Renal cortical epithelial cell (primary cell): ENCODE data around the gene DGKH. TPM values are rescaled to one million over a fixed set of nuclear protein-coding genes. Genes with fewer than 3 reads are reported as not detected.
"Not testable (repeated sequence)": the region's sequence is repeated elsewhere in the genome, so short reads cannot be mapped to it uniquely, and the experiment has no call there.

ENCODE experiments used
- DNase-seq: peaks from one replicate; pipeline ENCODE4 v3.0.0-alpha.2; 2011; ENCODE audit warnings: low read depth
- total RNA-seq: library from RNA; depleted of rRNA; stranded (reverse); fragments of >200 nt; gene quantifications from 2 replicates; pipeline ENCODE4 v1.2.3, GENCODE V29; 2014

The DGKH gene
- total RNA-seq, 1 donor from 2014 or later = 65.0 TPM

- peak; percentile 42 for DNase-seq
These were observed 116.2 kb downstream of the DGKH start for GRCh38 chr13:42164557-42165125.

- no peak for DNase-seq
These were observed 120.0 kb downstream of the DGKH start for GRCh38 chr13:42168496-42168895.

- no peak for DNase-seq
These were observed 121.6 kb downstream of the DGKH start for GRCh38 chr13:42170029-42170428.

GRCh38 chr13:42173789-42174343 is 125.4 kb downstream of the DGKH start:
- DNase-seq = no peak

- DNase-seq = peak; percentile 13
These were observed 126.1 kb downstream of the DGKH start for GRCh38 chr13:42174344-42175162.

- DNase-seq = no peak
These were observed 127.8 kb downstream of the DGKH start for GRCh38 chr13:42176294-42176693.

- no peak for DNase-seq
These were observed 128.7 kb downstream of the DGKH start for GRCh38 chr13:42177189-42177588.

GRCh38 chr13:42181381-42181953 is 133.0 kb downstream of the DGKH start:
- no peak for DNase-seq

GRCh38 chr13:42189061-42189460 is 140.6 kb downstream of the DGKH start:
- peak; percentile 22 for DNase-seq

- no peak for DNase-seq
These were observed 142.1 kb downstream of the DGKH start for GRCh38 chr13:42190529-42190928.

GRCh38 chr13:42211704-42212464 is 163.4 kb downstream of the DGKH start:
- peak; percentile 42 for DNase-seq

- DNase-seq = no peak
These were observed 166.0 kb downstream of the DGKH start for GRCh38 chr13:42214446-42214845.

- peak; percentile 47 for DNase-seq
These were observed 167.4 kb downstream of the DGKH start for GRCh38 chr13:42215578-42216421.

- DNase-seq = no peak
These were observed 167.9 kb downstream of the DGKH start for GRCh38 chr13:42216422-42216735.

GRCh38 chr13:42218576-42218975 is 170.1 kb downstream of the DGKH start:
- no peak for DNase-seq

GRCh38 chr13:42219051-42219450 is 170.6 kb downstream of the DGKH start:
- no peak for DNase-seq

GRCh38 chr13:42219876-42220275 is 171.4 kb downstream of the DGKH start:
- DNase-seq = no peak

GRCh38 chr13:42221121-42221765 is 172.8 kb downstream of the DGKH start:
- DNase-seq = no peak

GRCh38 chr13:42223681-42224080 is 175.2 kb downstream of the DGKH start:
- no peak for DNase-seq

GRCh38 chr13:42225051-42225450 is 176.6 kb downstream of the DGKH start:
- no peak for DNase-seq

- not testable (repeated sequence) for DNase-seq
These were observed 178.3 kb downstream of the DGKH start for GRCh38 chr13:42226759-42227158.
